Measurements from ENCODE around the gene LRPAP1.
"Not testable (repeated sequence)": the region's sequence is repeated elsewhere in the genome, so short reads cannot be mapped to it uniquely, and the experiment has no call there.

- TF ChIP-seq, protein P1, sequence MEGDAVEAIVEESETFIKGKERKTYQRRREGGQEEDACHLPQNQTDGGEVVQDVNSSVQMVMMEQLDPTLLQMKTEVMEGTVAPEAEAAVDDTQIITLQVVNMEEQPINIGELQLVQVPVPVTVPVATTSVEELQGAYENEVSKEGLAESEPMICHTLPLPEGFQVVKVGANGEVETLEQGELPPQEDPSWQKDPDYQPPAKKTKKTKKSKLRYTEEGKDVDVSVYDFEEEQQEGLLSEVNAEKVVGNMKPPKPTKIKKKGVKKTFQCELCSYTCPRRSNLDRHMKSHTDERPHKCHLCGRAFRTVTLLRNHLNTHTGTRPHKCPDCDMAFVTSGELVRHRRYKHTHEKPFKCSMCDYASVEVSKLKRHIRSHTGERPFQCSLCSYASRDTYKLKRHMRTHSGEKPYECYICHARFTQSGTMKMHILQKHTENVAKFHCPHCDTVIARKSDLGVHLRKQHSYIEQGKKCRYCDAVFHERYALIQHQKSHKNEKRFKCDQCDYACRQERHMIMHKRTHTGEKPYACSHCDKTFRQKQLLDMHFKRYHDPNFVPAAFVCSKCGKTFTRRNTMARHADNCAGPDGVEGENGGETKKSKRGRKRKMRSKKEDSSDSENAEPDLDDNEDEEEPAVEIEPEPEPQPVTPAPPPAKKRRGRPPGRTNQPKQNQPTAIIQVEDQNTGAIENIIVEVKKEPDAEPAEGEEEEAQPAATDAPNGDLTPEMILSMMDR (conservative IDR thresholded peaks at IDR 0.05) = not testable (repeated sequence)
- TF ChIP-seq EZH2 (IDR thresholded peaks at IDR 0.05; ENCODE audit: low read depth) = not testable (repeated sequence)
Observed at GRCh38 chr4:3558514-3558836, 26.3 kb upstream of the LRPAP1 start.

Data from PC-9 (cell line).